K562 (cell line): ENCODE results near the gene IL36RN. TPM values are rescaled to one million over a fixed set of nuclear protein-coding genes. Genes with fewer than 3 reads are reported as not detected.

Source experiments
- CHD2 ChIP-seq: IDR thresholded peaks from 2 replicates; pipeline ENCODE4 v1.6.1; 2011; ENCODE audit warnings: low read depth, low read length
- HNRNPH1 ChIP-seq: fragments of 200-400 bp; formaldehyde crosslinking; optimal IDR thresholded peaks from 2 replicates; pipeline ENCODE3; 2017; ENCODE audit warnings: low read depth, mild to moderate bottlenecking, low read length, moderate library complexity
- HNRNPUL1 ChIP-seq: fragments of 200-400 bp; formaldehyde crosslinking; IDR thresholded peaks from 2 replicates; pipeline ENCODE4 v1.6.1; 2017; ENCODE audit warnings: low read length
- MBD2 ChIP-seq: sonication (generic); IDR thresholded peaks from 2 replicates; pipeline ENCODE4 v1.6.1; 2016; ENCODE audit warnings: low read depth, borderline replicate concordance
- MIER1 ChIP-seq: fragments of 450-650 bp; IDR thresholded peaks from 2 replicates; pipeline ENCODE4 v1.6.1; 2016; ENCODE audit warnings: antibody characterized with exemption, mild to moderate bottlenecking, low read depth
- NCOA4 ChIP-seq: fragments of 450-650 bp; IDR thresholded peaks from 2 replicates; pipeline ENCODE4 v1.6.1; 2018; ENCODE audit warnings: mild to moderate bottlenecking; ENCODE audit not compliant: partially characterized antibody
- ZFX ChIP-seq: sonication (generic); formaldehyde crosslinking; IDR thresholded peaks from 2 replicates; pipeline ENCODE4 v1.8.0; 2022; ENCODE audit warnings: mild to moderate bottlenecking, missing genetic modification reagents, moderate library complexity
- ZSCAN29 ChIP-seq: fragments of 450-650 bp; IDR thresholded peaks from 2 replicates; pipeline ENCODE4 v1.6.1; 2017
- polyA plus RNA-seq, 8 experiments: library from polyadenylated mRNA; depleted of rRNA in 4 of 8; stranded (reverse) in 5 of 8; unstranded in 3 of 8; fragments of >200 nt; fragmentation: Nextera tagmentation in 2 of 8; fragmentation: Illumina TruSeq in 1 of 8; extraction: Ambion mirVana in 2 of 8; extraction: Trizol in 1 of 8; gene quantifications; 2 replicates each; pipeline versions ENCODE4 v1.2.1 to v1.2.3, GENCODE V29; 2011 to 2014; ENCODE audit warnings: inconsistent platforms in 1 of 8, missing spikeins in 1 of 8
- total RNA-seq, 7 experiments: library from RNA; depleted of rRNA in 6 of 7; stranded (reverse); fragments of >200 nt in 6 of 7; fragmentation: Illumina TruSeq in 2 of 7; extraction: Trizol in 2 of 7; gene quantifications; 2 replicates each; pipeline versions ENCODE4 v1.2.1 to v1.2.3, GENCODE V29; 2011 to 2021; ENCODE audit warnings: low replicate concordance in 1 of 7
- TF ChIP-seq, protein P1 (sequence below): fragments of 250-450 bp; sonication (Bioruptor Pico); IDR thresholded peaks from 2 replicates; pipeline ENCODE4 v1.4.0; 2020
- TF ChIP-seq, protein P2 (sequence below): fragments of 200-800 bp; sonication (Bioruptor generic); IDR thresholded peaks from 2 replicates; pipeline ENCODE4 v1.6.1; 2016; ENCODE audit warnings: missing genetic modification characterization, missing compliant biosample characterization
- TF ChIP-seq, protein P3 (sequence below): fragments of 450-650 bp; formaldehyde crosslinking; IDR thresholded peaks from 2 replicates; pipeline ENCODE4 v1.4.0; 2022; ENCODE audit warnings: missing genetic modification characterization
- TF ChIP-seq, protein P4 (sequence below): fragments of 250-450 bp; sonication (Bioruptor Pico); IDR thresholded peaks from 2 replicates; pipeline ENCODE4 v1.8.0; 2021; ENCODE audit warnings: moderate library complexity, mild to moderate bottlenecking, inconsistent platforms
- TF ChIP-seq, protein P5 (sequence below): fragments of 450-650 bp; IDR thresholded peaks from 2 replicates; pipeline ENCODE4 v1.7.0; 2016; ENCODE audit warnings: borderline replicate concordance

IL36RN gene
- total and polyA plus RNA-seq, 9 of the 15 experiments (the other 6 are each of a cell fraction or from before 2014, with no cell fraction given): not detected

DNA sequence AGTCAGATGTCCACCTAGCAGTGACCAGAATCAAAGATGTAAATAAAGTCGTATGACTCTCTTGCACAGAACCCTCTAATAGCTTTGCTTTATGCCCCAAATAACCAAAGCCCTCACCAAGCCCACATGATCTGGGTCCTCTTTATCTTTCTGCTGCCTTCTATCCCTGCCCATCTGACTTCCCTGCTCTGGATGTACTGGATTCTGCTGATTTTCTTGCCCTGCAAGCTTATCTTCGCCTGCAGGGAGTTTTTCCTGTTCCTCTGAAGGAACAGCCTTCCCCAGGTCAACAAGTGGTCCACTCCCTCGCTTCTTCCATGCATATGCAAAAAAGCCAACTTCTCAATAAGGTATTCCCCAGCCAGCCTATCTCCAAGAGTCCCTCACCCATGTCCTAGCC, 25.0 kb upstream of the IL36RN start (continued):
- TF ChIP-seq, protein P1, sequence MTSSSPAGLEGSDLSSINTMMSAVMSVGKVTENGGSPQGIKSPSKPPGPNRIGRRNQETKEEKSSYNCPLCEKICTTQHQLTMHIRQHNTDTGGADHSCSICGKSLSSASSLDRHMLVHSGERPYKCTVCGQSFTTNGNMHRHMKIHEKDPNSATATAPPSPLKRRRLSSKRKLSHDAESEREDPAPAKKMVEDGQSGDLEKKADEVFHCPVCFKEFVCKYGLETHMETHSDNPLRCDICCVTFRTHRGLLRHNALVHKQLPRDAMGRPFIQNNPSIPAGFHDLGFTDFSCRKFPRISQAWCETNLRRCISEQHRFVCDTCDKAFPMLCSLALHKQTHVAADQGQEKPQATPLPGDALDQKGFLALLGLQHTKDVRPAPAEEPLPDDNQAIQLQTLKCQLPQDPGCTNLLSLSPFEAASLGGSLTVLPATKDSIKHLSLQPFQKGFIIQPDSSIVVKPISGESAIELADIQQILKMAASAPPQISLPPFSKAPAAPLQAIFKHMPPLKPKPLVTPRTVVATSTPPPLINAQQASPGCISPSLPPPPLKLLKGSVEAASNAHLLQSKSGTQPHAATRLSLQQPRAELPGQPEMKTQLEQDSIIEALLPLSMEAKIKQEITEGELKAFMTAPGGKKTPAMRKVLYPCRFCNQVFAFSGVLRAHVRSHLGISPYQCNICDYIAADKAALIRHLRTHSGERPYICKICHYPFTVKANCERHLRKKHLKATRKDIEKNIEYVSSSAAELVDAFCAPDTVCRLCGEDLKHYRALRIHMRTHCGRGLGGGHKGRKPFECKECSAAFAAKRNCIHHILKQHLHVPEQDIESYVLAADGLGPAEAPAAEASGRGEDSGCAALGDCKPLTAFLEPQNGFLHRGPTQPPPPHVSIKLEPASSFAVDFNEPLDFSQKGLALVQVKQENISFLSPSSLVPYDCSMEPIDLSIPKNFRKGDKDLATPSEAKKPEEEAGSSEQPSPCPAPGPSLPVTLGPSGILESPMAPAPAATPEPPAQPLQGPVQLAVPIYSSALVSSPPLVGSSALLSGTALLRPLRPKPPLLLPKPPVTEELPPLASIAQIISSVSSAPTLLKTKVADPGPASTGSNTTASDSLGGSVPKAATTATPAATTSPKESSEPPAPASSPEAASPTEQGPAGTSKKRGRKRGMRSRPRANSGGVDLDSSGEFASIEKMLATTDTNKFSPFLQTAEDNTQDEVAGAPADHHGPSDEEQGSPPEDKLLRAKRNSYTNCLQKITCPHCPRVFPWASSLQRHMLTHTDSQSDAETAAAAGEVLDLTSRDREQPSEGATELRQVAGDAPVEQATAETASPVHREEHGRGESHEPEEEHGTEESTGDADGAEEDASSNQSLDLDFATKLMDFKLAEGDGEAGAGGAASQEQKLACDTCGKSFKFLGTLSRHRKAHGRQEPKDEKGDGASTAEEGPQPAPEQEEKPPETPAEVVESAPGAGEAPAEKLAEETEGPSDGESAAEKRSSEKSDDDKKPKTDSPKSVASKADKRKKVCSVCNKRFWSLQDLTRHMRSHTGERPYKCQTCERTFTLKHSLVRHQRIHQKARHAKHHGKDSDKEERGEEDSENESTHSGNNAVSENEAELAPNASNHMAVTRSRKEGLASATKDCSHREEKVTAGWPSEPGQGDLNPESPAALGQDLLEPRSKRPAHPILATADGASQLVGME (CRISPR knock-in tag): 0 out of 2 replicates have a peak, but pooled peaks have one; percentile 76
- TF ChIP-seq, protein P2, sequence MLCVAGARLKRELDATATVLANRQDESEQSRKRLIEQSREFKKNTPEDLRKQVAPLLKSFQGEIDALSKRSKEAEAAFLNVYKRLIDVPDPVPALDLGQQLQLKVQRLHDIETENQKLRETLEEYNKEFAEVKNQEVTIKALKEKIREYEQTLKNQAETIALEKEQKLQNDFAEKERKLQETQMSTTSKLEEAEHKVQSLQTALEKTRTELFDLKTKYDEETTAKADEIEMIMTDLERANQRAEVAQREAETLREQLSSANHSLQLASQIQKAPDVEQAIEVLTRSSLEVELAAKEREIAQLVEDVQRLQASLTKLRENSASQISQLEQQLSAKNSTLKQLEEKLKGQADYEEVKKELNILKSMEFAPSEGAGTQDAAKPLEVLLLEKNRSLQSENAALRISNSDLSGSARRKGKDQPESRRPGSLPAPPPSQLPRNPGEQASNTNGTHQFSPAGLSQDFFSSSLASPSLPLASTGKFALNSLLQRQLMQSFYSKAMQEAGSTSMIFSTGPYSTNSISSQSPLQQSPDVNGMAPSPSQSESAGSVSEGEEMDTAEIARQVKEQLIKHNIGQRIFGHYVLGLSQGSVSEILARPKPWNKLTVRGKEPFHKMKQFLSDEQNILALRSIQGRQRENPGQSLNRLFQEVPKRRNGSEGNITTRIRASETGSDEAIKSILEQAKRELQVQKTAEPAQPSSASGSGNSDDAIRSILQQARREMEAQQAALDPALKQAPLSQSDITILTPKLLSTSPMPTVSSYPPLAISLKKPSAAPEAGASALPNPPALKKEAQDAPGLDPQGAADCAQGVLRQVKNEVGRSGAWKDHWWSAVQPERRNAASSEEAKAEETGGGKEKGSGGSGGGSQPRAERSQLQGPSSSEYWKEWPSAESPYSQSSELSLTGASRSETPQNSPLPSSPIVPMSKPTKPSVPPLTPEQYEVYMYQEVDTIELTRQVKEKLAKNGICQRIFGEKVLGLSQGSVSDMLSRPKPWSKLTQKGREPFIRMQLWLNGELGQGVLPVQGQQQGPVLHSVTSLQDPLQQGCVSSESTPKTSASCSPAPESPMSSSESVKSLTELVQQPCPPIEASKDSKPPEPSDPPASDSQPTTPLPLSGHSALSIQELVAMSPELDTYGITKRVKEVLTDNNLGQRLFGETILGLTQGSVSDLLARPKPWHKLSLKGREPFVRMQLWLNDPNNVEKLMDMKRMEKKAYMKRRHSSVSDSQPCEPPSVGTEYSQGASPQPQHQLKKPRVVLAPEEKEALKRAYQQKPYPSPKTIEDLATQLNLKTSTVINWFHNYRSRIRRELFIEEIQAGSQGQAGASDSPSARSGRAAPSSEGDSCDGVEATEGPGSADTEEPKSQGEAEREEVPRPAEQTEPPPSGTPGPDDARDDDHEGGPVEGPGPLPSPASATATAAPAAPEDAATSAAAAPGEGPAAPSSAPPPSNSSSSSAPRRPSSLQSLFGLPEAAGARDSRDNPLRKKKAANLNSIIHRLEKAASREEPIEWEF (CRISPR knock-in tag): no peak
- TF ChIP-seq MIER1: no peak
- TF ChIP-seq NCOA4: no peak
- no peak for TF ChIP-seq HNRNPH1
- TF ChIP-seq CHD2: no peak
- TF ChIP-seq HNRNPUL1: no peak
- no peak for TF ChIP-seq ZSCAN29
- no peak; the same call in 1 of the 2 replicates for TF ChIP-seq MBD2
- TF ChIP-seq, protein P3, sequence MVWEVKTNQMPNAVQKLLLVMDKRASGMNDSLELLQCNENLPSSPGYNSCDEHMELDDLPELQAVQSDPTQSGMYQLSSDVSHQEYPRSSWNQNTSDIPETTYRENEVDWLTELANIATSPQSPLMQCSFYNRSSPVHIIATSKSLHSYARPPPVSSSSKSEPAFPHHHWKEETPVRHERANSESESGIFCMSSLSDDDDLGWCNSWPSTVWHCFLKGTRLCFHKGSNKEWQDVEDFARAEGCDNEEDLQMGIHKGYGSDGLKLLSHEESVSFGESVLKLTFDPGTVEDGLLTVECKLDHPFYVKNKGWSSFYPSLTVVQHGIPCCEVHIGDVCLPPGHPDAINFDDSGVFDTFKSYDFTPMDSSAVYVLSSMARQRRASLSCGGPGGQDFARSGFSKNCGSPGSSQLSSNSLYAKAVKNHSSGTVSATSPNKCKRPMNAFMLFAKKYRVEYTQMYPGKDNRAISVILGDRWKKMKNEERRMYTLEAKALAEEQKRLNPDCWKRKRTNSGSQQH: no peak
- TF ChIP-seq, protein P4, sequence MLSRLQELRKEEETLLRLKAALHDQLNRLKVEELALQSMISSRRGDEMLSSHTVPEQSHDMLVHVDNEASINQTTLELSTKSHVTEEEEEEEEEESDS (CRISPR knock-in tag): no peak
- TF ChIP-seq ZFX (CRISPR knock-in tag): no peak
- TF ChIP-seq, protein P5, sequence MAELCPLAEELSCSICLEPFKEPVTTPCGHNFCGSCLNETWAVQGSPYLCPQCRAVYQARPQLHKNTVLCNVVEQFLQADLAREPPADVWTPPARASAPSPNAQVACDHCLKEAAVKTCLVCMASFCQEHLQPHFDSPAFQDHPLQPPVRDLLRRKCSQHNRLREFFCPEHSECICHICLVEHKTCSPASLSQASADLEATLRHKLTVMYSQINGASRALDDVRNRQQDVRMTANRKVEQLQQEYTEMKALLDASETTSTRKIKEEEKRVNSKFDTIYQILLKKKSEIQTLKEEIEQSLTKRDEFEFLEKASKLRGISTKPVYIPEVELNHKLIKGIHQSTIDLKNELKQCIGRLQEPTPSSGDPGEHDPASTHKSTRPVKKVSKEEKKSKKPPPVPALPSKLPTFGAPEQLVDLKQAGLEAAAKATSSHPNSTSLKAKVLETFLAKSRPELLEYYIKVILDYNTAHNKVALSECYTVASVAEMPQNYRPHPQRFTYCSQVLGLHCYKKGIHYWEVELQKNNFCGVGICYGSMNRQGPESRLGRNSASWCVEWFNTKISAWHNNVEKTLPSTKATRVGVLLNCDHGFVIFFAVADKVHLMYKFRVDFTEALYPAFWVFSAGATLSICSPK: no peak
